ENCODE data around the gene COX7A1.

COX7A1 gene

GRCh38 chr19:36111200-36111539, 41.1 kb downstream of the COX7A1 start:
- no peak for DNase-seq

- no peak for DNase-seq
Observed at GRCh38 chr19:36110487-36111199, 41.6 kb downstream of the COX7A1 start, which contains the start of gene OVOL3. TSS of gene OVOL3 (plus strand) at chr19:36111143. CDS start at chr19:36111203, 60 bp downstream.

DNA sequence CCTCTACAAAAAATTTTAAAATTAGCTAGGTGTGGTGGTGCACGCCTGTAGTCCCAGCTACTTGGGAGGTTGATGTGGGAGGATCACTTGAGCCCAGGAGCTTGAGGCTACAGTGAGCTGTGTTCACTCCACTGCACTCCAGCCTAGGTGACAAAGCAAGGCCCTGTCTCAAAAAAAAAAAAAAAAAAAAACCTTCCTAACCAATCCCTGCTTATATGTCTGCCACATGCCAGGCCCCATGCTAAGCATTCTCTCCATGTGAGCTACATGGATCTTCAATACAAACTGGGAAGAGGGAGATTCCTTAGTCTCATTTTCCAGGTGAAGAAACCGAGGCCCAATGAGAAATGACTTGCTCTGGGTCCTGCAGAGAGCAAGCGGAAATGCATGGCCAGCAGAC, 43.6 kb downstream of the COX7A1 start:
- no peak for DNase-seq

DNA sequence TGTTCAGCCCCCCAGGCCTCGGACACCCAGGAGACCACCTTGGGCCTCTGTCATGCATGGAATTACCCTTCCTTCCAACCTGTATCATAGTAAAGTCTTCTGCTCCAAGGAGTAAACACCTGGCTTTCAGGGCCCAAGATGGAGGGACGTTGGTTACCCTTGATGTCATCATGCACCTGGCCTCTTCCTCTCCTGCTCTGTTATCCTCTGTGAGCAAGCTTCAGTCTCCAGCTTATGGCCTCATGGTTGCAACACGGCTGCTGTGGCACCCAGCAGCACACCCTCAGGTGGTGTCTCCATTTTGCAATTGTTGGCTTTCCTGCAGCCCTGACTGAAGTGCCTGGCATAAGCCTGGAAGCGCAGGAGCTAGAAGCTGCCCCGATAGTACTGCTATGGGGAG, 45.3 kb downstream of the COX7A1 start:
- no peak for DNase-seq

DNA sequence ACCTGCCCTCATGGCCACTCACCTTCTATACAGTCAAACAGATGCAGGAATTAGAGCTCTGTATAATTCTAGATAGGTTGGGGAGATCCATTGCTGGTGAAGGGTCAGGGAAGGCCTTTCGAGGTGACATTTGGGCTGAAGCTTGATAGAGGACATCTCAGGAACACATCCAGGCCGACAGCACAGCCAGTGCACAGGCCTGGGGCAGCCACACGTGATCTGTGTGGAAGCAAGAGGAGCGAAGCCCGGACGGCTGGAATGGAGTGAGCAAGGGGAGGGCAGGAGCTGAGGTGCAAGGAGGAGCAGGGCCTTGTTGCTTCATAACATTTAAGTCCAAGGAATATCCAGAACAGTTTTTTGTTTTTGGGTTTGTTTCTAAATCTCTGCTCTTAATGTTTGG, 45.8 kb downstream of the COX7A1 start:
- no peak for DNase-seq

DNA sequence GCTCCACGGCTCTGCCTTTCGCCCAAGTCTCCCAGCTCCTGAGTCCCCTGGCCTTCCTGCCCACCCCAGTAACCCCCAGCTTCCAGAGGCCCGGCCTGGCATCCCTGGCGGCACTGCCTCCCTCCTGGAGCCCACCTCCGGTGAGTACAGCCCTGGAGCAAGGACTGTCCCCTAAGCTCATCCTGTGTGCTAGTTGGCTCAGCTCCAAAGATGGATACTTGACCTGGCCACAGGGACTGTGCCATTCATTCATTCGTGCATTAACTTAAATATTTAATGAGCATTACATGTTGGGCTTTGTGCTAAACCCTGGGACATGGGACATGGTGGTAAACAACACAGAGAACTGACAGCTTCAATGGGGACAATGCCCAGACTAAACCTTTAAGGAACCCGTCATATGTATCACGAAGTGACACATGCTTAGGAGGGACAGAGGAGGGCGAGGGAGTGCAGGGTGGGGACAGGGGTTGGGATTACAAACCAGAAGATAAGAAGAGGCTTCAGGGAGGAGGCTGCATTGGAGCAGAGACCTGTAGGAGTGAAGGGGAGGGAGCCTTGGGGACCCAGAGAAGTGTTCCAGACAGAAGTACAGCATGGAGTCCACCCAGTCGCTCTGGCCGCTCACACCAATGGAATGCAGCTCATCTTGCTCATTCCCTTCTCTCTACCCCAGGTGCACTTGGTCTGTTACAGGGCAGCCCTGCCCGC, 48.2 kb downstream of the COX7A1 start:
- no peak for DNase-seq

GRCh38 chr19:36103040-36103626, 49.1 kb downstream of the COX7A1 start:
- DNase-seq: no peak

DNA sequence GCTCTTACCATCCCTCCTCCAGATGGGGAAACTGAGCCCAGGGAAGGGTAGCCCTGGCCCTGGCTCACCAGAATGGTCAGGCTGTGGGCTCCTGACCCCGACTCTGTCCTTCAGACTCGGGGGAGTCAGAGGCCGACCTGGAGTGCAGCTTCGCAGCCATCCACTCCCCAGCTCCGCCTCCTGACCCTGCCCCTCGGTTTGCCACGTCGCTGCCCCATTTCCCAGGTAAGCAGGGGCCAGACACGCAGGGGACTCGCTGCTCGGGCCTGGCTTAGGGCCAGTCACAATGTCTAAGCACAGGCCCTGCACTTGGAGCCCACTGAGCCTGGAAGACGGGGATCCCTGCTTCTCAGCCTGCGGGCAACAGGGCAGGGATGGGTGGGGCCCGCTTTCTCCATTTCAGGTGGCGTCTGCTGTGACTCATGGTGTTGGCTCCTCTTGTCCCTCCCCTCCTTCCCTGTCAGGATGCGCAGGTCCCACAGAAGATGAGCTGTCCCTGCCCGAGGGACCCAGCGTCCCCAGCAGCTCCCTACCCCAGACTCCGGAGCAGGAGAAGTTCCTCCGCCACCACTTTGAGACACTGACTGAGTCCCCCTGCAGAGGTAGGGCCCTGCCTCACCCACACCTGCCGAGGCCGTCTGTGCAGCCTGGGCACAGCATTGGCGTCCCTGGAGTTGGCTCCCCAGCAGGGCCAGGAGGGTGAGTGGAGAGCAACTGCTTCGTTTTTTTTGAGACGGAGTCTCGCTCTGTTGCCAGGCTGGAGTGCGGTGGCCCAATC, 50.5 kb downstream of the COX7A1 start:
- DNase-seq: no peak
